Measurements from ENCODE around the gene POU3F1.

DNA sequence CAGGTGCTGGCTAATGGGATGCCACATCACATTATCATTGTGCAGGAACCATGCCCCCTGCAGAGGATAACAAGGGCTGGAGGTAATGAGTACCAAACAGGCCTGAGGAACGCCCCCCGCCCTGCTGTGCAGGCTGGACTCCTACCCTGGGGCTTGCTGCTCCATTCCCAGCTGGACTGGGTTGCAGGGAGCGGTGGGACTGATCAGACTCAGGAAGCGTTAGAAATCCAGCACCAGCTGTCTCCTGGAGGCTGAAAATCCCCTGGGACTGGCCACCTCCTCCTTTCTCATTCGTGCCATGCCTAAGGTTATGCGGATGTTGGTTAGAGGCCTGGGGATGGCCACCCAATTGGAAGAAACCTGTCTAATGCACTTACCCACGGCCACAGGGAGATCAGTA, 36.9 kb upstream of the POU3F1 start:
- no peak for TF ChIP-seq SREBF2 (IDR thresholded peaks at IDR 0.05; ENCODE audit: low read length)
- TF ChIP-seq TARDBP (IDR thresholded peaks at IDR 0.05; ENCODE audit: borderline replicate concordance): no peak
- no peak for TF ChIP-seq CBFB (IDR thresholded peaks at IDR 0.05; ENCODE audit: low read depth)
- TF ChIP-seq, protein P1, sequence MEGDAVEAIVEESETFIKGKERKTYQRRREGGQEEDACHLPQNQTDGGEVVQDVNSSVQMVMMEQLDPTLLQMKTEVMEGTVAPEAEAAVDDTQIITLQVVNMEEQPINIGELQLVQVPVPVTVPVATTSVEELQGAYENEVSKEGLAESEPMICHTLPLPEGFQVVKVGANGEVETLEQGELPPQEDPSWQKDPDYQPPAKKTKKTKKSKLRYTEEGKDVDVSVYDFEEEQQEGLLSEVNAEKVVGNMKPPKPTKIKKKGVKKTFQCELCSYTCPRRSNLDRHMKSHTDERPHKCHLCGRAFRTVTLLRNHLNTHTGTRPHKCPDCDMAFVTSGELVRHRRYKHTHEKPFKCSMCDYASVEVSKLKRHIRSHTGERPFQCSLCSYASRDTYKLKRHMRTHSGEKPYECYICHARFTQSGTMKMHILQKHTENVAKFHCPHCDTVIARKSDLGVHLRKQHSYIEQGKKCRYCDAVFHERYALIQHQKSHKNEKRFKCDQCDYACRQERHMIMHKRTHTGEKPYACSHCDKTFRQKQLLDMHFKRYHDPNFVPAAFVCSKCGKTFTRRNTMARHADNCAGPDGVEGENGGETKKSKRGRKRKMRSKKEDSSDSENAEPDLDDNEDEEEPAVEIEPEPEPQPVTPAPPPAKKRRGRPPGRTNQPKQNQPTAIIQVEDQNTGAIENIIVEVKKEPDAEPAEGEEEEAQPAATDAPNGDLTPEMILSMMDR (IDR thresholded peaks at IDR 0.05 in 2 of 3, conservative IDR thresholded peaks at IDR 0.05 in 1 of 3; ENCODE audit: control insufficient read depth in 2 of 3, extremely low read depth in 1 of 3, insufficient read depth in 1 of 3, low read depth in 3 of 3, low read length in 3 of 3): no peak
- TF ChIP-seq EZH2 (IDR thresholded peaks at IDR 0.05; ENCODE audit: borderline replicate concordance, control insufficient read depth, low read depth, low read length): no peak
- TF ChIP-seq BRCA1 (IDR thresholded peaks at IDR 0.05; ENCODE audit: low read depth, low read length): no peak
- no peak for TF ChIP-seq SRF (IDR thresholded peaks at IDR 0.05; ENCODE audit: low read depth in 2 of 2, low read length in 2 of 2)

All from GM12878 (cell line).